SK-N-SH (cell line): ENCODE results near the gene INSYN2A. TPM values are rescaled to one million over a fixed set of nuclear protein-coding genes. Genes with fewer than 3 reads are reported as not detected.

Experiments used
- CTCF ChIA-PET: fragments of 300-600, 350-600 bp; formaldehyde crosslinking; extraction: SDS; loops from one replicate; lab custom pipeline; 2021; lab: Yijun Ruan, JAX
- POLR2A ChIA-PET: fragments of 350-600 bp; sonication (Branson Sonifier 250); formaldehyde crosslinking; extraction: SDS; loops from one replicate; lab custom pipeline; 2020; ENCODE audit warnings: antibody characterized with exemption, inconsistent platforms; lab: Yijun Ruan, JAX
- DNase-seq: peaks from one replicate; pipeline ENCODE4 v3.0.0; 2012
- H2AFZ ChIP-seq: fragments of 200-600 bp; sonication (generic); 2 replicates; pipeline ENCODE4 v1.8.1; 2016; ENCODE audit warnings: antibody characterized with exemption, mild to moderate bottlenecking, low read depth
- H3F3A ChIP-seq: fragments of 200-600 bp; sonication (generic); replicated peaks from 2 replicates; pipeline ENCODE3; 2016; ENCODE audit warnings: antibody characterized with exemption, mild to moderate bottlenecking; ENCODE audit not compliant: insufficient read depth
- H3K27ac ChIP-seq, 2 experiments: fragments of 200-500 bp in 1 of 2; fragments of 200-600 bp in 1 of 2; sonication (Bioruptor generic) in 1 of 2; sonication (generic), shearing (Covaris generic) in 1 of 2; 2 replicates each; pipeline versions ENCODE4 v1.5.1 to v1.6.1; 2014 to 2016; ENCODE audit warnings: low read depth in 2 of 2, inconsistent platforms in 1 of 2, low read length in 1 of 2, mild to moderate bottlenecking in 1 of 2, mixed read lengths in 1 of 2
- H3K27me3 ChIP-seq: fragments of 200-600 bp; sonication (generic), shearing (Covaris generic); 2 replicates; pipeline ENCODE4 v1.6.1; 2016; ENCODE audit warnings: mixed run types; ENCODE audit not compliant: insufficient read depth
- H3K36me3 ChIP-seq, 2 experiments: fragments of 200-500 bp in 1 of 2; fragments of 200-600 bp in 1 of 2; sonication (Bioruptor generic) in 1 of 2; sonication (generic) in 1 of 2; replicated peaks in 1 of 2; 2 replicates each; pipeline versions ENCODE3 to v1.5.1; 2014 to 2016; ENCODE audit warnings: low read length in 1 of 2, mild to moderate bottlenecking in 1 of 2; ENCODE audit not compliant: insufficient read depth in 2 of 2, control insufficient read depth in 1 of 2
- H3K4me1 ChIP-seq, 2 experiments: fragments of 200-500 bp in 1 of 2; fragments of 200-600 bp in 1 of 2; sonication (Bioruptor generic) in 1 of 2; sonication (generic), shearing (Covaris generic) in 1 of 2; 2 replicates each; pipeline versions ENCODE4 v1.5.1 to v1.6.1; 2014 to 2016; ENCODE audit warnings: low read depth in 1 of 2, low read length in 1 of 2, mixed run types in 1 of 2; ENCODE audit not compliant: insufficient read depth in 2 of 2, control insufficient read depth in 1 of 2
- H3K4me2 ChIP-seq: fragments of 200-600 bp; sonication (generic), shearing (Covaris generic); 2 replicates; pipeline ENCODE4 v1.6.1; 2017; ENCODE audit warnings: mixed run types
- H3K4me3 ChIP-seq, 2 experiments: fragments of 200-500 bp in 1 of 2; fragments of 200-600 bp in 1 of 2; sonication (Bioruptor generic) in 1 of 2; sonication (generic), shearing (Covaris generic) in 1 of 2; 2 replicates each; pipeline versions ENCODE4 v1.5.1 to v1.8.1; 2014 to 2016; ENCODE audit warnings: low read depth in 2 of 2, inconsistent platforms in 1 of 2, low read length in 1 of 2, mild to moderate bottlenecking in 1 of 2, mixed read lengths in 1 of 2, moderate library complexity in 1 of 2
- H3K79me2 ChIP-seq: fragments of 200-600 bp; sonication (generic); 2 replicates; pipeline ENCODE4 v1.8.1; 2017; ENCODE audit warnings: mild to moderate bottlenecking; ENCODE audit not compliant: insufficient read depth
- H3K9ac ChIP-seq: fragments of 200-600 bp; sonication (generic); 2 replicates; pipeline ENCODE4 v1.6.1; 2017; ENCODE audit warnings: mixed run types
- H3K9me2 ChIP-seq: fragments of 200-600 bp; sonication (generic); 2 replicates; pipeline ENCODE4 v1.6.1; 2017; ENCODE audit warnings: mixed run types
- H3K9me3 ChIP-seq: fragments of 200-600 bp; sonication (generic); 2 replicates; pipeline ENCODE4 v1.6.1; 2017; ENCODE audit warnings: mixed run types, mild to moderate bottlenecking, moderate library complexity
- H4K20me1 ChIP-seq: fragments of 200-600 bp; sonication (generic); 2 replicates; pipeline ENCODE4 v1.6.1; 2017; ENCODE audit warnings: mild to moderate bottlenecking, mixed run types; ENCODE audit not compliant: insufficient read depth
- EP300 ChIP-seq, 2 experiments: IDR thresholded peaks; 2 replicates each; pipeline versions ENCODE4 v1.4.0 to v1.6.1; 2012; ENCODE audit warnings: borderline replicate concordance in 1 of 2, low read depth in 1 of 2, low read length in 1 of 2
- EZH2phosphoT487 ChIP-seq: fragments of 200-600 bp; sonication (generic); IDR thresholded peaks from 2 replicates; pipeline ENCODE4 v1.6.1; 2017; ENCODE audit warnings: low read depth, mixed run types, mild to moderate bottlenecking, antibody characterized with exemption, moderate library complexity, borderline replicate concordance
- FOSL2 ChIP-seq: IDR thresholded peaks from 2 replicates; pipeline ENCODE4 v1.4.0; 2012; ENCODE audit warnings: low read depth, mild to moderate bottlenecking, moderate library complexity, borderline replicate concordance
- FOXM1 ChIP-seq: IDR thresholded peaks from 2 replicates; pipeline ENCODE4 v1.4.0; 2012; ENCODE audit warnings: low read depth, mild to moderate bottlenecking
- GABPA ChIP-seq: IDR thresholded peaks from 2 replicates; pipeline ENCODE4 v1.4.0; 2012; ENCODE audit warnings: low read depth, mild to moderate bottlenecking
- GATA2 ChIP-seq: sonication (generic); formaldehyde crosslinking; IDR thresholded peaks from 2 replicates; pipeline ENCODE4 v1.5.0; 2020; ENCODE audit warnings: mild to moderate bottlenecking, missing genetic modification reagents
- IRF3 ChIP-seq: fragments of 150-350 bp; IDR thresholded peaks from 2 replicates; pipeline ENCODE4 v1.6.1; 2016; ENCODE audit warnings: mild to moderate bottlenecking, low read depth, low read length
- JUND ChIP-seq: IDR thresholded peaks from 2 replicates; pipeline ENCODE4 v1.4.0; 2012
- MAX ChIP-seq: IDR thresholded peaks from 2 replicates; pipeline ENCODE4 v1.4.0; 2012; ENCODE audit warnings: low read depth
- MEF2A ChIP-seq: IDR thresholded peaks from 2 replicates; pipeline ENCODE4 v1.4.0; 2012; ENCODE audit warnings: low read depth, borderline replicate concordance
- MXI1 ChIP-seq: IDR thresholded peaks from 2 replicates; pipeline ENCODE4 v1.6.1; 2012; ENCODE audit warnings: mild to moderate bottlenecking, low read depth, low read length, improper control_type of control experiment
- NFIC ChIP-seq: IDR thresholded peaks from 2 replicates; pipeline ENCODE4 v1.4.0; 2012; ENCODE audit warnings: borderline replicate concordance
- NRF1 ChIP-seq: IDR thresholded peaks from 2 replicates; pipeline ENCODE4 v1.6.1; 2012; ENCODE audit warnings: low read depth, mild to moderate bottlenecking, low read length
- RCOR1 ChIP-seq: fragments of 150-350 bp; IDR thresholded peaks from 2 replicates; pipeline ENCODE4 v1.6.1; 2017; ENCODE audit warnings: antibody characterized with exemption, low read length
- RXRA ChIP-seq: IDR thresholded peaks from 2 replicates; pipeline ENCODE4 v1.4.0; 2012; ENCODE audit warnings: low read depth, mild to moderate bottlenecking, borderline replicate concordance
- SMC3 ChIP-seq: IDR thresholded peaks from 2 replicates; pipeline ENCODE4 v1.6.1; 2012; ENCODE audit warnings: low read depth, low read length, improper control_type of control experiment
- TAF1 ChIP-seq: IDR thresholded peaks from 2 replicates; pipeline ENCODE4 v1.6.1; 2012; ENCODE audit warnings: low read depth, mild to moderate bottlenecking, low read length, moderate library complexity, borderline replicate concordance
- TCF12 ChIP-seq: IDR thresholded peaks from 2 replicates; pipeline ENCODE4 v1.4.0; 2012
- TEAD4 ChIP-seq: IDR thresholded peaks from 2 replicates; pipeline ENCODE4 v1.4.0; 2012; ENCODE audit warnings: mild to moderate bottlenecking, borderline replicate concordance; ENCODE audit not compliant: insufficient read depth
- YY1 ChIP-seq: IDR thresholded peaks from 2 replicates; pipeline ENCODE4 v1.4.0; 2012; ENCODE audit warnings: low read depth, mild to moderate bottlenecking
- WGBS: methylation state at CpG from one replicate; pipeline ENCODE4 v1.1.6; 2017; ENCODE audit warnings: low lambda C conversion rate; 5-methylcytosine and 5-hydroxymethylcytosine counted together
- polyA plus RNA-seq, 3 experiments: library from polyadenylated mRNA; depleted of rRNA; stranded (reverse); fragments of >200 nt; gene quantifications; 2 replicates each; pipeline ENCODE4 v1.2.3, GENCODE V29; 2012
- TF ChIP-seq, protein P1 (sequence below): IDR thresholded peaks from 2 replicates; pipeline ENCODE4 v1.4.0; 2012; ENCODE audit warnings: low read depth, borderline replicate concordance
- TF ChIP-seq, protein P2 (sequence below): IDR thresholded peaks from 2 replicates; pipeline ENCODE4; 2012
- TF ChIP-seq, protein P3 (sequence below): IDR thresholded peaks from 2 replicates; pipeline ENCODE4 v1.4.0; 2012; ENCODE audit warnings: low read depth, borderline replicate concordance

INSYN2A gene
- polyA plus RNA-seq, 1 of the 3 experiments (the other 2 are of a cell fraction), result 0.28 TPM

GRCh38 chr10:127194599-127194998, 1.8 kb downstream of the INSYN2A start:
- H3K9me3 ChIP-seq, result no peaks in the 10 kb centered on the region
- no peaks in the 10 kb centered on the region for H3K9me2 ChIP-seq
- no peaks in the 10 kb centered on the region for H3K27me3 ChIP-seq
- ChIA-PET POLR2A (no interaction called here), CTCF (interaction anchor here (1.2 to 6.6 kb wide), 4 partner anchors 12 to 79 kb away, joined by 3 to 29 read pairs (median 3); no protein-coding TSS in a partner anchor)
- peaks cover 0 to 10% of the 10 kb centered on the region in 2 experiments; a peak in 1 of 4 replicates for H3K4me1 ChIP-seq
- H3K9ac ChIP-seq, result no peak overlapping the region
- H2AFZ ChIP-seq, result no peak overlapping the region
- peaks cover 5% of the 10 kb centered on the region for H3F3A ChIP-seq
- H3K79me2 ChIP-seq, result no peaks in the 10 kb centered on the region
- TF ChIP-seq EZH2phosphoT487 (no peak), GATA2 (CRISPR knock-in tag) (no peak), IRF3 (no peak), YY1 (no peak), NFIC (no peak), JUND (no peak), RCOR1 (no peak), RXRA (no peak), SMC3 (no peak)
- TF ChIP-seq, protein P1, sequence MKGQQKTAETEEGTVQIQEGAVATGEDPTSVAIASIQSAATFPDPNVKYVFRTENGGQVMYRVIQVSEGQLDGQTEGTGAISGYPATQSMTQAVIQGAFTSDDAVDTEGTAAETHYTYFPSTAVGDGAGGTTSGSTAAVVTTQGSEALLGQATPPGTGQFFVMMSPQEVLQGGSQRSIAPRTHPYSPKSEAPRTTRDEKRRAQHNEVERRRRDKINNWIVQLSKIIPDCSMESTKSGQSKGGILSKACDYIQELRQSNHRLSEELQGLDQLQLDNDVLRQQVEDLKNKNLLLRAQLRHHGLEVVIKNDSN, result no peak
- no peaks in the 10 kb centered on the region for H3K36me3 ChIP-seq
- peaks cover 46% of the 10 kb centered on the region for H4K20me1 ChIP-seq
- WGBS, result 58% methylated on average over 15 of the region's 16 CpGs
- peak overlapping the region in 1 of 2 experiments; percentile 66; a peak in 1 of 4 replicates for H3K4me3 ChIP-seq
- H3K27ac ChIP-seq, result no peak overlapping the region
- no peak for DNase-seq
- H3K4me2 ChIP-seq, result peak overlapping the region; percentile 93; the same call in 1 of the 2 replicates

GRCh38 chr10:127194111-127194510, 2.3 kb downstream of the INSYN2A start:
- Histone ChIP-seq H3K4me3 (no peak overlapping the region), H3K36me3 (no peaks in the 10 kb centered on the region), H3K27ac (no peak overlapping the region), H3K79me2 (no peaks in the 10 kb centered on the region), H3K4me2 (no peak overlapping the region), H4K20me1 (peaks cover 46% of the 10 kb centered on the region), H3K27me3 (no peaks in the 10 kb centered on the region), H3F3A (peaks cover 5% of the 10 kb centered on the region), H3K9me3 (no peaks in the 10 kb centered on the region), H3K9ac (no peak overlapping the region), H3K9me2 (no peaks in the 10 kb centered on the region), H2AFZ (no peak overlapping the region), H3K4me1 (peaks cover 0 to 10% of the 10 kb centered on the region in 2 experiments; a peak in 1 of 4 replicates)
- CTCF ChIA-PET, result interaction anchor here (0.9 to 6.6 kb wide), 8 partner anchors 9 to 1260 kb away, joined by 3 to 29 read pairs (median 3); no protein-coding TSS in a partner anchor
- 85% methylated on average over 2 of the region's 2 CpGs for WGBS
- no peak for DNase-seq
- POLR2A ChIA-PET, result no interaction called here
- TF ChIP-seq FOSL2, result no peak
- TF ChIP-seq, protein P2, sequence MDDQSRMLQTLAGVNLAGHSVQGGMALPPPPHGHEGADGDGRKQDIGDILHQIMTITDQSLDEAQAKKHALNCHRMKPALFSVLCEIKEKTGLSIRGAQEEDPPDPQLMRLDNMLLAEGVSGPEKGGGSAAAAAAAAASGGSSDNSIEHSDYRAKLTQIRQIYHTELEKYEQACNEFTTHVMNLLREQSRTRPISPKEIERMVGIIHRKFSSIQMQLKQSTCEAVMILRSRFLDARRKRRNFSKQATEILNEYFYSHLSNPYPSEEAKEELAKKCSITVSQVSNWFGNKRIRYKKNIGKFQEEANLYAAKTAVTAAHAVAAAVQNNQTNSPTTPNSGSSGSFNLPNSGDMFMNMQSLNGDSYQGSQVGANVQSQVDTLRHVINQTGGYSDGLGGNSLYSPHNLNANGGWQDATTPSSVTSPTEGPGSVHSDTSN, result no peak
- TF ChIP-seq EZH2phosphoT487, result no peak
- TF ChIP-seq TCF12, result no peak
- TF ChIP-seq, protein P3, sequence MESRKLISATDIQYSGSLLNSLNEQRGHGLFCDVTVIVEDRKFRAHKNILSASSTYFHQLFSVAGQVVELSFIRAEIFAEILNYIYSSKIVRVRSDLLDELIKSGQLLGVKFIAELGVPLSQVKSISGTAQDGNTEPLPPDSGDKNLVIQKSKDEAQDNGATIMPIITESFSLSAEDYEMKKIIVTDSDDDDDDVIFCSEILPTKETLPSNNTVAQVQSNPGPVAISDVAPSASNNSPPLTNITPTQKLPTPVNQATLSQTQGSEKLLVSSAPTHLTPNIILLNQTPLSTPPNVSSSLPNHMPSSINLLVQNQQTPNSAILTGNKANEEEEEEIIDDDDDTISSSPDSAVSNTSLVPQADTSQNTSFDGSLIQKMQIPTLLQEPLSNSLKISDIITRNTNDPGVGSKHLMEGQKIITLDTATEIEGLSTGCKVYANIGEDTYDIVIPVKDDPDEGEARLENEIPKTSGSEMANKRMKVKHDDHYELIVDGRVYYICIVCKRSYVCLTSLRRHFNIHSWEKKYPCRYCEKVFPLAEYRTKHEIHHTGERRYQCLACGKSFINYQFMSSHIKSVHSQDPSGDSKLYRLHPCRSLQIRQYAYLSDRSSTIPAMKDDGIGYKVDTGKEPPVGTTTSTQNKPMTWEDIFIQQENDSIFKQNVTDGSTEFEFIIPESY, result no peak
- TF ChIP-seq GATA2 (CRISPR knock-in tag), result no peak
- no peak for TF ChIP-seq NFIC
- no peak for TF ChIP-seq MAX
- TF ChIP-seq MEF2A, result no peak
- TF ChIP-seq NRF1, result no peak
- no peak for TF ChIP-seq GABPA
- no peak for TF ChIP-seq TEAD4
- no peak for TF ChIP-seq MXI1
- no peak for TF ChIP-seq TAF1
- TF ChIP-seq FOXM1, result no peak
- TF ChIP-seq EP300 (IDR thresholded peaks at IDR 0.05; ENCODE audit: borderline replicate concordance in 1 of 2, low read depth in 1 of 2, low read length in 1 of 2), result no peak
- TF ChIP-seq RCOR1, result no peak
